ENCODE data around the gene TPCN1.

The TPCN1 gene

GRCh38 chr12:113251404-113252070 is 30.3 kb downstream of the TPCN1 start:
- no peak for TF ChIP-seq CTCF (conservative IDR thresholded peaks at IDR 0.05; ENCODE audit: control insufficient read depth, insufficient read depth, low read depth, low read length)
- DNase-seq (ENCODE audit: low read depth) = no peak
- no peak overlapping the region for H3K4me3 ChIP-seq (ENCODE audit: control insufficient read depth, low read depth, low read length)

GRCh38 chr12:113252494-113252893 is 31.2 kb downstream of the TPCN1 start:
- no peak for TF ChIP-seq CTCF (conservative IDR thresholded peaks at IDR 0.05; ENCODE audit: control insufficient read depth, insufficient read depth, low read depth, low read length)
- H3K4me3 ChIP-seq (ENCODE audit: control insufficient read depth, low read depth, low read length) = no peak overlapping the region
- DNase-seq (ENCODE audit: low read depth) = no peak

GRCh38 chr12:113253532-113254285 is 32.4 kb downstream of the TPCN1 start:
- no peak for DNase-seq (ENCODE audit: low read depth)
- H3K4me3 ChIP-seq (ENCODE audit: control insufficient read depth, low read depth, low read length) = no peak overlapping the region
- TF ChIP-seq CTCF (conservative IDR thresholded peaks at IDR 0.05; ENCODE audit: control insufficient read depth, insufficient read depth, low read depth, low read length) = no peak

GRCh38 chr12:113254298-113254697 is 33.0 kb downstream of the TPCN1 start:
- DNase-seq (ENCODE audit: low read depth) = no peak
- no peak overlapping the region for H3K4me3 ChIP-seq (ENCODE audit: control insufficient read depth, low read depth, low read length)
- TF ChIP-seq CTCF (conservative IDR thresholded peaks at IDR 0.05; ENCODE audit: control insufficient read depth, insufficient read depth, low read depth, low read length) = no peak

- H3K4me3 ChIP-seq (ENCODE audit: control insufficient read depth, low read depth, low read length) = no peak overlapping the region
- no peak for TF ChIP-seq CTCF (conservative IDR thresholded peaks at IDR 0.05; ENCODE audit: control insufficient read depth, insufficient read depth, low read depth, low read length)
- DNase-seq (ENCODE audit: low read depth) = no peak
Observed at GRCh38 chr12:113257564-113257963, 36.3 kb downstream of the TPCN1 start.

- no peak overlapping the region for H3K4me3 ChIP-seq (ENCODE audit: control insufficient read depth, low read depth, low read length)
- no peak for TF ChIP-seq CTCF (conservative IDR thresholded peaks at IDR 0.05; ENCODE audit: control insufficient read depth, insufficient read depth, low read depth, low read length)
- DNase-seq (ENCODE audit: low read depth) = no peak
Observed at GRCh38 chr12:113260127-113260526, 38.9 kb downstream of the TPCN1 start.
